ENCODE measurements around the gene ZNF492.
"Not testable (repeated sequence)": the region's sequence is repeated elsewhere in the genome, so short reads cannot be mapped to it uniquely, and the experiment has no call there.

ZNF492 gene

GRCh38 chr19:22623841-22624221 is 10.3 kb upstream of the ZNF492 start:
- no peak for TF ChIP-seq ZNF274 (IDR thresholded peaks at IDR 0.05; ENCODE audit: low read depth, low read length)
- no peak overlapping the region for H3K4me3 ChIP-seq (ENCODE audit: low read length)

- TF ChIP-seq ZNF274 (IDR thresholded peaks at IDR 0.05; ENCODE audit: low read depth, low read length) = no peak
- no peak overlapping the region for H3K4me3 ChIP-seq (ENCODE audit: low read length)
These were observed 8.7 kb upstream of the ZNF492 start for GRCh38 chr19:22625266-22626035.

- TF ChIP-seq ZNF274 (IDR thresholded peaks at IDR 0.05; ENCODE audit: low read depth, low read length) = no peak
- H3K4me3 ChIP-seq (ENCODE audit: low read length) = no peak overlapping the region
These were observed 6.6 kb upstream of the ZNF492 start for GRCh38 chr19:22627526-22627925.

- H3K4me3 ChIP-seq (ENCODE audit: low read length) = no peak overlapping the region
- TF ChIP-seq ZNF274 (IDR thresholded peaks at IDR 0.05; ENCODE audit: low read depth, low read length) = no peak
These were observed 5.7 kb upstream of the ZNF492 start for GRCh38 chr19:22628401-22628800.

- peak overlapping the region; percentile 55; the same call in 1 of the 2 replicates for H3K4me3 ChIP-seq (ENCODE audit: low read length)
- TF ChIP-seq ZNF274 (IDR thresholded peaks at IDR 0.05; ENCODE audit: low read depth, low read length) = no peak
These were observed 315 bp downstream of the ZNF492 start for GRCh38 chr19:22634450-22634827.

GRCh38 chr19:22685493-22685892 is 51.4 kb downstream of the ZNF492 start:
- not testable (repeated sequence) for H3K4me3 ChIP-seq (ENCODE audit: low read length)

- not testable (repeated sequence) for H3K4me3 ChIP-seq (ENCODE audit: low read length)
These were observed 68.5 kb downstream of the ZNF492 start for GRCh38 chr19:22702661-22703060.

GRCh38 chr19:22703096-22703495 is 69.0 kb downstream of the ZNF492 start:
- not testable (repeated sequence) for H3K4me3 ChIP-seq (ENCODE audit: low read length)

- no peak for TF ChIP-seq ZNF274 (IDR thresholded peaks at IDR 0.05; ENCODE audit: low read depth, low read length)
- no peak overlapping the region for H3K4me3 ChIP-seq (ENCODE audit: low read length)
These were observed 74.9 kb downstream of the ZNF492 start for GRCh38 chr19:22708983-22709382.

Measured in GM08714 (cell line).